Heart left ventricle (tissue), 16 donors: Measurements from ENCODE around the gene CADM2. TPM values are rescaled to one million over a fixed set of nuclear protein-coding genes. Genes with fewer than 3 reads are reported as not detected.

Experiments
- ATAC-seq, 4 donors: fragments of 200-7000 bp; cut with Tn5 transposase; one replicate each; pipeline ENCODE4 v1.9.1; 2020 to 2022; ENCODE audit warnings: moderate library complexity in 4 of 4, mild to moderate bottlenecking in 3 of 4, moderate number of reproducible peaks in 1 of 4
- DNase-seq, 5 donors: peaks; one replicate each; pipeline ENCODE4 v3.0.0-alpha.2; 2020
- H3K27ac ChIP-seq, 12 donors: fragments of 200-600 bp; sonication (generic) in 4 of 12; one replicate each; pipeline versions ENCODE4 v1.5.0 to v1.8.0; 2016 to 2022; ENCODE audit warnings: mild to moderate bottlenecking in 2 of 12
- H3K27me3 ChIP-seq, 9 donors: fragments of 200-600 bp; sonication (generic) in 2 of 9; one replicate each; pipeline versions ENCODE4 v1.5.1 to v1.8.0; 2016 to 2022; ENCODE audit warnings: mild to moderate bottlenecking in 3 of 9
- H3K36me3 ChIP-seq, 9 donors: fragments of 200-600 bp; sonication (generic) in 2 of 9; one replicate each; pipeline versions ENCODE4 v1.5.0 to v1.8.0; 2018 to 2022; ENCODE audit warnings: mild to moderate bottlenecking in 2 of 9
- H3K4me1 ChIP-seq, 12 donors: fragments of 200-600 bp; sonication (generic) in 4 of 12; one replicate each; pipeline versions ENCODE4 v1.5.0 to v1.8.0; 2016 to 2022; ENCODE audit warnings: mild to moderate bottlenecking in 3 of 12
- H3K4me3 ChIP-seq, 12 donors: fragments of 200-600 bp; sonication (generic) in 4 of 12; one replicate each; pipeline versions ENCODE4 v1.5.0 to v1.8.0; 2017 to 2022; ENCODE audit warnings: mild to moderate bottlenecking in 9 of 12, moderate library complexity in 4 of 12
- H3K9me3 ChIP-seq, 12 donors: fragments of 200-600 bp; sonication (generic) in 4 of 12; one replicate each; pipeline versions ENCODE4 v1.5.0 to v1.8.0; 2016 to 2022; ENCODE audit warnings: mild to moderate bottlenecking in 1 of 12
- POLR2A ChIP-seq, 2 donors: fragments of 450-650 bp; IDR thresholded peaks; one replicate each; pipeline ENCODE4 v1.6.1; 2017; ENCODE audit warnings: antibody characterized with exemption in 2 of 2, mild to moderate bottlenecking in 2 of 2, moderate library complexity in 2 of 2
- WGBS, 4 donors: extraction: QIAGEN DNeasy Blood & Tissue Kit in 2 of 4; methylation state at CpG; one replicate each; pipeline versions ENCODE4 v1.1.5 to v1.1.7; 2013 to 2018; 5-methylcytosine and 5-hydroxymethylcytosine counted together
- intact Hi-C, 10 donors: fragments of 100-400 bp; cut with DNase I; formaldehyde crosslinking; loops; one replicate each; pipeline versions ENCODE4 v1.11.1 to v1.14.2; 2022
- polyA plus RNA-seq, 2 donors: library from polyadenylated mRNA; stranded (reverse); fragments of 200-250 nt; gene quantifications; one replicate each; pipeline ENCODE4 v1.2.3, GENCODE V29; 2013
- total RNA-seq, 9 donors: library from RNA; depleted of rRNA in 2 of 9; stranded (reverse); fragments of >200 nt in 2 of 9; fragmentation: NEBNext Ultra II Directional in 3 of 9; extraction: Animal tissue kit (Norgen Biotek cat#: 25700) in 3 of 9; gene quantifications; one replicate each; pipeline versions ENCODE4 v1.1.0 to v1.2.4, GENCODE V29; 2016 to 2023
- TF ChIP-seq, protein P1 (sequence below), 12 donors: fragments of 200-600 bp; sonication (generic) in 4 of 12; IDR thresholded peaks; one replicate each; pipeline versions ENCODE4 v1.5.0 to v1.8.0; 2018 to 2022; ENCODE audit warnings: antibody characterized with exemption in 12 of 12, mild to moderate bottlenecking in 5 of 12
- donor health status: ischemic (EF 13 %, LVEDD 7.1; RV severe dilation, severe dysfunction).
- donor health status: healthy with polysubstance abuse.
- donor health status: DM: no; HTN: yes; CAD: no.
- donor health status: DM: no; HTN: no; CAD: no.
- donor health status: ischemic (EF 25% LVEDD 6.9; RV normal size, moderate dysfunction).
- donor health status: ischemic (EF 25% LVEDD 5.7; RV mildly dilated, moderate dysfunction).
- donor health status: healthy.
- donor health status: DM: yes; HTN: yes; CAD: no.
- donor health status: ischemic (EF 35%, LVEDD 5.7; RV mildly dilated, moderate dysfunction).
- donor health status: nonischemic (EF 11% LVEDD 7.7; RV severe dilation, severe dysfunction).
- donor health status: DM: yes; HTN: yes; CAD: no.
- donor health status: PGD.
- donor health status: ischemic (EF 29% LVEDD 5.4; RV normal size, mild dysfunction).
- donor health status: nonischemic (EF 23%, LVEDD 6.1; RV moderate dilation, normal function).

Gene CADM2
- total and polyA plus RNA-seq, 11 donors = 0.19 to 2.3 (median 0.69) TPM

GRCh38 chr3:85737846-85738245 is 779.1 kb downstream of the CADM2 start:
- Histone ChIP-seq H3K4me1 (no peaks in the 10 kb centered on the region), H3K9me3 (no peaks in the 10 kb centered on the region), H3K36me3 (no peaks in the 10 kb centered on the region), H3K27me3 (no peaks in the 10 kb centered on the region), H3K4me3 (no peak overlapping the region), H3K27ac (no peak overlapping the region)
- no peak for ATAC-seq
- TF ChIP-seq, protein P1, sequence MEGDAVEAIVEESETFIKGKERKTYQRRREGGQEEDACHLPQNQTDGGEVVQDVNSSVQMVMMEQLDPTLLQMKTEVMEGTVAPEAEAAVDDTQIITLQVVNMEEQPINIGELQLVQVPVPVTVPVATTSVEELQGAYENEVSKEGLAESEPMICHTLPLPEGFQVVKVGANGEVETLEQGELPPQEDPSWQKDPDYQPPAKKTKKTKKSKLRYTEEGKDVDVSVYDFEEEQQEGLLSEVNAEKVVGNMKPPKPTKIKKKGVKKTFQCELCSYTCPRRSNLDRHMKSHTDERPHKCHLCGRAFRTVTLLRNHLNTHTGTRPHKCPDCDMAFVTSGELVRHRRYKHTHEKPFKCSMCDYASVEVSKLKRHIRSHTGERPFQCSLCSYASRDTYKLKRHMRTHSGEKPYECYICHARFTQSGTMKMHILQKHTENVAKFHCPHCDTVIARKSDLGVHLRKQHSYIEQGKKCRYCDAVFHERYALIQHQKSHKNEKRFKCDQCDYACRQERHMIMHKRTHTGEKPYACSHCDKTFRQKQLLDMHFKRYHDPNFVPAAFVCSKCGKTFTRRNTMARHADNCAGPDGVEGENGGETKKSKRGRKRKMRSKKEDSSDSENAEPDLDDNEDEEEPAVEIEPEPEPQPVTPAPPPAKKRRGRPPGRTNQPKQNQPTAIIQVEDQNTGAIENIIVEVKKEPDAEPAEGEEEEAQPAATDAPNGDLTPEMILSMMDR (IDR thresholded peaks at IDR 0.05) = no peak
- TF ChIP-seq POLR2A (IDR thresholded peaks at IDR 0.05) = no peak
- intact Hi-C loops = no loop called here
- DNase-seq = no peak
- WGBS, 4 donors = 23 to 33% (median 29%) methylated on average over 3 of the region's 3 CpGs

DNA sequence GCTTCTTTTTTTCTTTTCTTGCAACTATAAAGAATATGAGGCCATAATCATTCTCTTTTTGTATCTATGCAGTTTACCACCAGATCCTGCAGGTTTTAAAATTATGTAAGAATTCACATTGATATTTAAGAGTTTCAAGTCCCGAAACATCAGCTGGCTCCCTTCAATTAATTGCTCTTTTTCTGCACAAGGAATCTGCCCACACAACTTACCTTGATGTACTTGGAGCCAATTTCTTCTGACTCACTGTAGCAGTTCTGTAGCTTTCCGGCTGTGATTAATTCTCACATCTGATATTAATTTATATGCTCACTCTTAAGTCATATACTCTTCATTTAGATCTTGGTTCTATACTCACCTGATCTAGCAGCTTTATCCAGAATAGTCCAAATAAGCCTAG is 781.8 kb downstream of the CADM2 start:
- TF ChIP-seq, protein P1 (IDR thresholded peaks at IDR 0.05) = no peak
- no peak for TF ChIP-seq POLR2A (IDR thresholded peaks at IDR 0.05)
- no peaks in the 10 kb centered on the region for H3K27me3 ChIP-seq
- WGBS, 4 donors = 67 to 94% (median 80%) methylated on average over 2 of the region's 2 CpGs
- intact Hi-C loops = no loop called here
- H3K9me3 ChIP-seq = no peaks in the 10 kb centered on the region
- DNase-seq = no peak
- no peak overlapping the region for H3K27ac ChIP-seq
- H3K36me3 ChIP-seq = no peaks in the 10 kb centered on the region
- no peak overlapping the region for H3K4me3 ChIP-seq
- no peaks in the 10 kb centered on the region for H3K4me1 ChIP-seq
- ATAC-seq = no peak

GRCh38 chr3:85758442-85758841 is 799.7 kb downstream of the CADM2 start:
- TF ChIP-seq, protein P1 (IDR thresholded peaks at IDR 0.05) = no peak
- TF ChIP-seq POLR2A (IDR thresholded peaks at IDR 0.05) = no peak
- DNase-seq (no peak), ATAC-seq (no peak)
- Histone ChIP-seq H3K9me3 (peaks cover 0 to 10% (median 0%) of the 10 kb centered on the region in 12 donors), H3K27me3 (no peaks in the 10 kb centered on the region), H3K4me1 (no peaks in the 10 kb centered on the region), H3K4me3 (no peak overlapping the region), H3K27ac (no peak overlapping the region), H3K36me3 (no peaks in the 10 kb centered on the region)
- intact Hi-C loops = no loop called here

DNA sequence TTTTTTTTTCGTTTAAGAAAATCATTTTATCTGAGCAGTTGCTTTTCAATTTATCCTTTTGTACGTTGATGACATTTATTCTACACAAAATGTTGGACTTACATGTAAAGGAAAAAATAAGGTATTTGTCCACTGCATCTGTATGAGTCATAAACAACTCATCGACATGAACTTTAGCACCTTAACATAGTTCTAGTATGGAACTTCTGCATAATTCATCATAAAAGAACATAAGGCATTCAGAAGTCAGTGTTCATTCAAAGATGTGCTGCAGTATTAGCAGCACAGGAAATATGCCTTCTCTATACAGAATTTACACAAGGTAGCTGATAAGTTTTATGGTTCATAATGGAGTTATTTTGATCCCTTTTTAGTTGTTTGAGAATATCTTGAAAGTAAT is 801.6 kb downstream of the CADM2 start:
- H3K36me3 ChIP-seq = no peaks in the 10 kb centered on the region
- no peak overlapping the region for H3K4me3 ChIP-seq
- TF ChIP-seq, protein P1 (IDR thresholded peaks at IDR 0.05) = no peak
- TF ChIP-seq POLR2A (IDR thresholded peaks at IDR 0.05) = no peak
- DNase-seq (no peak), ATAC-seq (no peak)
- H3K4me1 ChIP-seq = no peaks in the 10 kb centered on the region
- peaks cover 0 to 10% (median 0%) of the 10 kb centered on the region in 12 donors for H3K9me3 ChIP-seq
- no peak overlapping the region for H3K27ac ChIP-seq
- intact Hi-C loops = no loop called here
- no peaks in the 10 kb centered on the region for H3K27me3 ChIP-seq
- 61 to 73% (median 70%) methylated on average over 3 of the region's 3 CpGs for WGBS, 4 donors
